DOHH2 (cell line): Measurements from ENCODE around the gene COG3.

Source experiments
- H3F3A ChIP-seq: fragments of 200-600 bp; sonication (generic), shearing (Covaris generic); 2 replicates; pipeline ENCODE4 v1.6.0; 2016; ENCODE audit warnings: antibody characterized with exemption, mild to moderate bottlenecking; ENCODE audit not compliant: control insufficient read depth, insufficient read depth
- H3K27ac ChIP-seq: fragments of 200-600 bp; sonication (generic); 2 replicates; pipeline ENCODE4 v1.5.1; 2014; ENCODE audit warnings: low read depth, mild to moderate bottlenecking, low read length, moderate library complexity
- H3K27me3 ChIP-seq: fragments of 200-600 bp; sonication (generic); 2 replicates; pipeline ENCODE4 v1.6.1; 2014; ENCODE audit warnings: mild to moderate bottlenecking, low read length, mixed read lengths; ENCODE audit not compliant: control insufficient read depth
- H3K36me3 ChIP-seq: fragments of 200-600 bp; sonication (generic); 2 replicates; pipeline ENCODE4 v1.6.1; 2014; ENCODE audit warnings: mild to moderate bottlenecking, low read length, moderate library complexity, mixed read lengths; ENCODE audit not compliant: control insufficient read depth
- H3K4me1 ChIP-seq: fragments of 200-600 bp; sonication (generic); 2 replicates; pipeline ENCODE4 v1.6.1; 2014; ENCODE audit warnings: mild to moderate bottlenecking, low read length, mixed read lengths; ENCODE audit not compliant: control insufficient read depth
- H3K4me2 ChIP-seq: fragments of 200-600 bp; sonication (generic); 2 replicates; pipeline ENCODE4 v1.6.0; 2014; ENCODE audit warnings: mild to moderate bottlenecking, low read length, moderate library complexity
- H3K4me3 ChIP-seq: fragments of 200-600 bp; sonication (generic); 2 replicates; pipeline ENCODE4 v1.5.1; 2014; ENCODE audit warnings: mild to moderate bottlenecking, low read length, mixed read lengths
- H3K79me2 ChIP-seq: fragments of 200-600 bp; sonication (generic); 2 replicates; pipeline ENCODE4 v1.6.1; 2014; ENCODE audit warnings: mild to moderate bottlenecking, low read length, mixed read lengths; ENCODE audit not compliant: control insufficient read depth
- H3K9me2 ChIP-seq: fragments of 200-600 bp; sonication (generic); replicated peaks from 2 replicates; pipeline ENCODE4 v1.6.1; 2014; ENCODE audit warnings: mild to moderate bottlenecking, low read length, mixed read lengths; ENCODE audit not compliant: control insufficient read depth
- H3K9me3 ChIP-seq: fragments of 200-600 bp; sonication (generic); 2 replicates; pipeline ENCODE4 v1.6.1; 2014; ENCODE audit warnings: antibody characterized with exemption, low read length, mixed read lengths; ENCODE audit not compliant: control insufficient read depth, insufficient read depth
- H4K20me1 ChIP-seq: fragments of 200-600 bp; sonication (generic); 2 replicates; pipeline ENCODE4 v1.6.0; 2014; ENCODE audit warnings: low read depth, mild to moderate bottlenecking, antibody characterized with exemption, low read length, moderate library complexity; ENCODE audit not compliant: control insufficient read depth, insufficient read depth
- EZH2phosphoT487 ChIP-seq: fragments of 200-600 bp; sonication (generic); IDR thresholded peaks from 2 replicates; pipeline ENCODE4 v1.6.1; 2017; ENCODE audit warnings: borderline replicate concordance, mild to moderate bottlenecking, antibody characterized with exemption, low read length, moderate library complexity, mixed read lengths
- TF ChIP-seq, protein P1 (sequence below): fragments of 200-600 bp; sonication (generic); IDR thresholded peaks from one replicate; pipeline ENCODE4 v1.5.1; 2014; ENCODE audit warnings: antibody characterized with exemption, mild to moderate bottlenecking, low read depth, low read length; ENCODE audit not compliant: poor library complexity, severe bottlenecking

The COG3 gene

GRCh38 chr13:45536224-45536623 is 71.5 kb downstream of the COG3 start:
- Histone ChIP-seq H3K9me2 (no peaks in the 10 kb centered on the region), H4K20me1 (no peaks in the 10 kb centered on the region), H3K4me3 (no peak overlapping the region), H3K9me3 (no peaks in the 10 kb centered on the region), H3K27me3 (no peaks in the 10 kb centered on the region), H3K4me1 (no peaks in the 10 kb centered on the region), H3K4me2 (no peak overlapping the region), H3K27ac (no peak overlapping the region), H3K36me3 (peaks cover 30% of the 10 kb centered on the region), H3K79me2 (no peaks in the 10 kb centered on the region), H3F3A (no peaks in the 10 kb centered on the region)
- TF ChIP-seq, protein P1, sequence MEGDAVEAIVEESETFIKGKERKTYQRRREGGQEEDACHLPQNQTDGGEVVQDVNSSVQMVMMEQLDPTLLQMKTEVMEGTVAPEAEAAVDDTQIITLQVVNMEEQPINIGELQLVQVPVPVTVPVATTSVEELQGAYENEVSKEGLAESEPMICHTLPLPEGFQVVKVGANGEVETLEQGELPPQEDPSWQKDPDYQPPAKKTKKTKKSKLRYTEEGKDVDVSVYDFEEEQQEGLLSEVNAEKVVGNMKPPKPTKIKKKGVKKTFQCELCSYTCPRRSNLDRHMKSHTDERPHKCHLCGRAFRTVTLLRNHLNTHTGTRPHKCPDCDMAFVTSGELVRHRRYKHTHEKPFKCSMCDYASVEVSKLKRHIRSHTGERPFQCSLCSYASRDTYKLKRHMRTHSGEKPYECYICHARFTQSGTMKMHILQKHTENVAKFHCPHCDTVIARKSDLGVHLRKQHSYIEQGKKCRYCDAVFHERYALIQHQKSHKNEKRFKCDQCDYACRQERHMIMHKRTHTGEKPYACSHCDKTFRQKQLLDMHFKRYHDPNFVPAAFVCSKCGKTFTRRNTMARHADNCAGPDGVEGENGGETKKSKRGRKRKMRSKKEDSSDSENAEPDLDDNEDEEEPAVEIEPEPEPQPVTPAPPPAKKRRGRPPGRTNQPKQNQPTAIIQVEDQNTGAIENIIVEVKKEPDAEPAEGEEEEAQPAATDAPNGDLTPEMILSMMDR: no peak
- TF ChIP-seq EZH2phosphoT487: no peak

DNA sequence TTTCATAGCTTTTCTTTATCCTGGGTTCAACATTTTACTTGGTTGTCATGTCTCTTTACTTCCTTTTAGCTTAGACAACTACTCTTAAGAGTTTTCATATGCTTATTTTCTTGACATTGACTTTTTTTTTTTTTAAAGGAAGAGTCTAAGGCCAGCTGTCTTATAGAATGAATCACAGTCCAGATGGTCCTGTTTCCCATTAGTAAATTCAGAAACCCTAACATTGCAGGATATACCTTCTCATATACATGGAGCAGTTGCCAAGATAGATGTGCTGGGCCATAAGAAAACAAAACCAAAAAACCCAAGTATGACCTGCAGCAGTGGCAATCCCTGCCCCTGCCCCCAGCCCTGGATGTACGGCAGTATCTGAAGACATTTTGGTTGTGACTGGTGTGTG is 72.8 kb downstream of the COG3 start:
- Histone ChIP-seq H3K36me3 (peaks cover 30% of the 10 kb centered on the region), H3K4me2 (no peak overlapping the region), H3K27me3 (no peaks in the 10 kb centered on the region)

DNA sequence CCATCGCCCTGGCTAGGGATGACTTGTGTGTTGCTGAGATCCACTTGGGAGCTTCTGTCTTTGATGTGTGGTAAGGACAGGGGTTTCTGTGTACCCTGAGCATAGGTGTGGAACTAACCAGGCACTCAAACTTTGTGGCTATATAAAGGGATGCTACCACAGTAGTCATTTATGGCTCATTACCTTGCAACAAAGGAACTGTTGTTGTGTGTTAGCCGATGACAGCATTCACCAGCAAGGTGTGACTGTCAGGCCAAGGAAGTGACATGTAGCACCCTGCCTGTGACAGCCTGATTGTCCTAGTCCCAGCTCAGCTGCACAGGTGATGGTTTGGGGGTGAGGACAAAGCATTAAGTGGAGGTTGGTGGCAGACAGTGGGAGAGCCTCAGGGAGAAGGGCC is 73.6 kb downstream of the COG3 start:
- Histone ChIP-seq H3K9me3 (no peaks in the 10 kb centered on the region), H3K4me1 (no peaks in the 10 kb centered on the region), H3K4me2 (no peak overlapping the region)

More for the DNA sequence above, 72.8 kb downstream of the COG3 start:
- TF ChIP-seq EZH2phosphoT487: no peak
- TF ChIP-seq, protein P1: no peak
- Histone ChIP-seq H3K9me2 (no peaks in the 10 kb centered on the region), H3K27ac (no peak overlapping the region), H4K20me1 (no peaks in the 10 kb centered on the region), H3K9me3 (no peaks in the 10 kb centered on the region), H3K79me2 (no peaks in the 10 kb centered on the region), H3K4me1 (no peaks in the 10 kb centered on the region), H3K4me3 (no peak overlapping the region), H3F3A (no peaks in the 10 kb centered on the region)

More for the DNA sequence above, 73.6 kb downstream of the COG3 start:
- Histone ChIP-seq H4K20me1 (no peaks in the 10 kb centered on the region), H3F3A (no peaks in the 10 kb centered on the region), H3K9me2 (no peaks in the 10 kb centered on the region), H3K4me3 (no peak overlapping the region), H3K27me3 (no peaks in the 10 kb centered on the region), H3K36me3 (peaks cover 27% of the 10 kb centered on the region), H3K79me2 (no peaks in the 10 kb centered on the region), H3K27ac (no peak overlapping the region)
- TF ChIP-seq, protein P1: no peak
- no peak for TF ChIP-seq EZH2phosphoT487
